Activated naive CD8-positive, alpha-beta T cell treated with anti-CD3 and anti-CD28 coated beads for 36 hours (primary cell): ENCODE measurements around the gene PEX19. TPM values are rescaled to one million over a fixed set of nuclear protein-coding genes. Genes with fewer than 3 reads are reported as not detected.
A peak's percentile ranks its signal among the peaks of the same experiment; 100 is the strongest.

Experiments used
- DNase-seq: peaks from one replicate; pipeline ENCODE4 v3.0.0; 2021
- H3K27ac Mint-ChIP-seq: one replicate; pipeline ENCODE4 v1.8.0; 2022; ENCODE audit warnings: mild to moderate bottlenecking, moderate library complexity, mixed read lengths
- H3K27me3 Mint-ChIP-seq: one replicate; pipeline ENCODE4 v1.8.0; 2022; ENCODE audit warnings: mild to moderate bottlenecking, mixed read lengths
- H3K36me3 Mint-ChIP-seq: one replicate; pipeline ENCODE4 v1.8.0; 2021; ENCODE audit warnings: mild to moderate bottlenecking, mixed read lengths
- H3K4me1 Mint-ChIP-seq: one replicate; pipeline ENCODE4 v1.8.0; 2021; ENCODE audit warnings: mixed read lengths
- H3K4me3 Mint-ChIP-seq: one replicate; pipeline ENCODE4 v1.8.0; 2022; ENCODE audit warnings: mild to moderate bottlenecking, moderate library complexity, mixed read lengths
- H3K9me3 Mint-ChIP-seq: one replicate; pipeline ENCODE4 v1.8.0; 2022; ENCODE audit warnings: mixed read lengths
- total RNA-seq, 2 experiments: library from RNA; stranded (reverse); gene quantifications; one replicate each; pipeline ENCODE4 v1.2.3, GENCODE V29; 2021

The PEX19 gene
- 10 to 100 TPM; 49.8 to 52.1 TPM for total RNA-seq

- H3K36me3 Mint-ChIP-seq, result peaks cover 7% of the 10 kb centered on the region
- H3K27me3 Mint-ChIP-seq, result no peaks in the 10 kb centered on the region
- no peaks in the 10 kb centered on the region for H3K9me3 Mint-ChIP-seq
- H3K27ac Mint-ChIP-seq, result peak within 1 kb of the TSS; percentile 94
- DNase-seq, result peak; percentile 93
- peaks cover 14% of the 10 kb centered on the region for H3K4me1 Mint-ChIP-seq
- H3K4me3 Mint-ChIP-seq, result peak within 1 kb of the TSS; percentile 98
These were observed at the start of gene PEX19 for GRCh38 chr1:160284782-160285344. Gene PEX19, minus strand, starts transcription at chr1:160285133. Its CDS starts 9 bp downstream, at chr1:160285124.

GRCh38 chr1:160332516-160332915, 47.6 kb upstream of the PEX19 start:
- H3K27me3 Mint-ChIP-seq, result no peaks in the 10 kb centered on the region

DNA sequence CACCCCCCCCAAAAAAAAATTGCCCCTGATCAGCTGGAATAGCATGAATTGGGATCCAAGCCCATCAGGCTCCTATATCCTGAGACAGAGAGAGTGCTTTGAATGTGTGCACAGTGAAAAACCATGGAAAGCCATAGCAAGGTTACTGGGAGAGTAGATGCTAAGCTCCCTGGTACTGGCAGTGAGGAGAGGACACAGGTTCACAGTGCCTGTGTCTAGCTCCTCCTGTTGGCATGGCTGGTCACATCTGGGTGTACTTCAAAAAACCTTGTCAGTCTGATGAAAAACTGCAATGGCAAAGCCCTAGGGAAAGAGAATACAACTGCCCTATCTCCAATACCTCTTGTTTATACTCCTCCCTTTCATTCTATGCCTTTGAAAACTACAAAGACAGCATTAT, 45.2 kb upstream of the PEX19 start:
- no peaks in the 10 kb centered on the region for H3K9me3 Mint-ChIP-seq
- peaks cover 13% of the 10 kb centered on the region for H3K36me3 Mint-ChIP-seq
- no peak overlapping the region for H3K4me3 Mint-ChIP-seq
- H3K27ac Mint-ChIP-seq, result no peak overlapping the region
- peaks cover 1% of the 10 kb centered on the region for H3K4me1 Mint-ChIP-seq
- H3K27me3 Mint-ChIP-seq, result no peaks in the 10 kb centered on the region
- no peak for DNase-seq

More at GRCh38 chr1:160332516-160332915, 47.6 kb upstream of the PEX19 start:
- no peak for DNase-seq
- Mint-ChIP-seq H3K9me3 (no peaks in the 10 kb centered on the region), H3K4me3 (no peak overlapping the region), H3K36me3 (peaks cover 7% of the 10 kb centered on the region), H3K4me1 (peaks cover 1% of the 10 kb centered on the region), H3K27ac (no peak overlapping the region)

GRCh38 chr1:160328184-160328583, 43.3 kb upstream of the PEX19 start:
- Mint-ChIP-seq H3K4me1 (no peaks in the 10 kb centered on the region), H3K4me3 (no peak overlapping the region), H3K9me3 (no peaks in the 10 kb centered on the region), H3K27ac (no peak overlapping the region), H3K36me3 (peaks cover 17% of the 10 kb centered on the region), H3K27me3 (no peaks in the 10 kb centered on the region)
- DNase-seq, result no peak

GRCh38 chr1:160326418-160326817, 41.5 kb upstream of the PEX19 start:
- Mint-ChIP-seq H3K9me3 (no peaks in the 10 kb centered on the region), H3K4me1 (no peaks in the 10 kb centered on the region), H3K4me3 (no peak overlapping the region), H3K27ac (no peak overlapping the region), H3K36me3 (peaks cover 22% of the 10 kb centered on the region), H3K27me3 (no peaks in the 10 kb centered on the region)
- no peak for DNase-seq

GRCh38 chr1:160325252-160325651, 40.3 kb upstream of the PEX19 start:
- Mint-ChIP-seq H3K9me3 (no peaks in the 10 kb centered on the region), H3K4me3 (no peak overlapping the region), H3K4me1 (peaks cover 2% of the 10 kb centered on the region), H3K36me3 (peaks cover 24% of the 10 kb centered on the region), H3K27ac (no peak overlapping the region), H3K27me3 (no peaks in the 10 kb centered on the region)
- no peak for DNase-seq

DNA sequence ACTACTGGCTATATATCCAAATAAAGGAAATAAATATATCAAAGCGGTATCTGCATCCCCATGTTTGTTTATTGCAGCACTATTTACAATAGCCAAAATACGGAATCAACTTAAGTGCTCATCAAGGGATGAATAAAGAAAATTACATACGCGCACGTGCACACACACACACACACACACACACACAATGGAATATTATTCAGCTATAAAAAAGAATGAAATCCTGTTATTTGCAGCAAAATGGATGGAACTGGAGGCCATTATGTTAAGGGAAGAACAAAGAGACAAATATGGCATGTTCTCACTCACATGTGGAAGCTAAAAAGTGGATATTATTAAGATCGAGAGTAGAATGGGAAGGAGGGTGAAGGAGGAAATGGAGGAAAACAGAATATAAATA, 37.9 kb upstream of the PEX19 start:
- DNase-seq, result no peak
- Mint-ChIP-seq H3K9me3 (no peaks in the 10 kb centered on the region), H3K36me3 (peaks cover 35% of the 10 kb centered on the region), H3K27me3 (no peaks in the 10 kb centered on the region), H3K27ac (no peak overlapping the region), H3K4me3 (no peak overlapping the region), H3K4me1 (peaks cover 9% of the 10 kb centered on the region)

DNA sequence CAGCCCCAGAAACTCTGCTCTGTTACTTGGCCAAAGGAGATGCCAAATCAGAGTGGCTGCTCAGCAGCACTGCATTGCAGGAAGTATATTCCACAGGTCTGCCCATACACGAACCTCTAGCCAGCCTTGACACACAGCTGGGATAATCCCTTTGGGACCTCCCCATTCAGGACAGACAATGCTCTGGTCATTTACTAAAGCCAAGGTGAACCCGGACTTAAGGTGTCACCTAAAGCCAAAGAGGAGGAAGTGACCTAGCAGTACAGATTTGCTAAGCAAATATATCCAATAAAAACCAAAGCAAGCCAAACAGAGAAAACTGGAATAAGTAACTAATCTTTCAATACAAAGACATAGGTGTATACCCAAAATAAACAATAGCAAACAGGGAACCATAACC, 30.4 kb upstream of the PEX19 start:
- no peaks in the 10 kb centered on the region for H3K27me3 Mint-ChIP-seq
- DNase-seq, result no peak
- peak overlapping the region; percentile 16 for H3K27ac Mint-ChIP-seq
- peaks cover 19% of the 10 kb centered on the region for H3K4me1 Mint-ChIP-seq
- peaks cover 8% of the 10 kb centered on the region for H3K9me3 Mint-ChIP-seq
- no peak overlapping the region for H3K4me3 Mint-ChIP-seq
- H3K36me3 Mint-ChIP-seq, result peaks cover 62% of the 10 kb centered on the region

GRCh38 chr1:160309571-160309970, 24.6 kb upstream of the PEX19 start:
- peaks cover 2% of the 10 kb centered on the region for H3K4me1 Mint-ChIP-seq
- H3K4me3 Mint-ChIP-seq, result no peak overlapping the region
- peaks cover 21% of the 10 kb centered on the region for H3K36me3 Mint-ChIP-seq

DNA sequence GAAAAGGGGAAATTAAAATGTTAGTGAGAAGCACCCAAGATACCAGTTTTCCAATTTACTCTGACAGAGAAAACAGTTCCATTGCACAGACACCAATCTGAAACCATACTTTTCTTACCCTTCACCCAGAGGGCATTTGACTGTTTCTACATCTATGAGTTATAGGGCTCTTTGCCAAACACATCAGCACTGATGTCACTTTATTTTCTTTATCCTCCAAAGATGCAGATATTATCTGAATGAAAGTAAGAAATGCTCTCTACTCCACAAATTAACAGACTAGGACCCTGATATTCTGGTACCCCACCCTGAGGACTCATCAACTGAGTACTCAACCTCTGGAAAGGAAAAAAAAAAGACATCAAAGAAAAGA, 24.2 kb upstream of the PEX19 start:
- Mint-ChIP-seq H3K36me3 (peaks cover 17% of the 10 kb centered on the region), H3K9me3 (no peaks in the 10 kb centered on the region), H3K27me3 (no peaks in the 10 kb centered on the region), H3K4me3 (no peak overlapping the region), H3K27ac (no peak overlapping the region), H3K4me1 (peaks cover 2% of the 10 kb centered on the region)
- no peak for DNase-seq

More at GRCh38 chr1:160309571-160309970, 24.6 kb upstream of the PEX19 start:
- Mint-ChIP-seq H3K9me3 (no peaks in the 10 kb centered on the region), H3K27me3 (no peaks in the 10 kb centered on the region), H3K27ac (no peak overlapping the region)
- DNase-seq, result no peak

DNA sequence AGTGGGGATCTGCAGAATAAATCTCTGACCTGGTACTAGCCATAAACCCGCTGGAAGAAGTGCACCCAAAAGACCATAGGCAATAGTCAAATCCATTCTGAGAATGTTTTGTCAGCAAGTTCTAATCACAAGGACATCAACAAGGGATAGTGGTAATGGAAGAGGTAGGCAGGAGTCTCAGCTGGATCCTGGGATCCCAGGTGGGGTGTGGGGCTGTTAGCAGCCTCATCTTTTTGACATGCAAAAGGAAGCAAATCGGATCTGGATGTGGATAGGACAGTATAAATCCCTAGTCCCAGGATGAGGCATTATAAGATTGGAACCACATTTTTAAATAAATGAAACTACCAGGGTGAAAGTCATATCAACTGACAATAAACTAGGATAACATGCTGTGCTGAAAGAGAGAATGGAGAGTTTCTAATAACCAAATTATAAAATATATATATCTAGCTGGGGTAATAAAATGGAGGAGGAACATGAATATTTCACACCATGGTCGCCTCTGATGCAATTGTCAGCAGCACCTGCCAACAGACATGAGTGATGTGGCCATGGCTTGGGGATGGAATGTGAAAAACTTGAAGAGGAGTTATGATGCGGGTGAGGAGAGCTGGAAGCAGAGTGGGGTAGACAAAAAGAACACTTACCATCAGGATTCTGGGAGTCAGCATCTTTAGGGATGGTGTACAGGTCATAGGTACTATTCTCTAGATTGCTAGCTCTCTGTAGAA, 23.7 kb upstream of the PEX19 start:
- no peak for DNase-seq
- H3K4me3 Mint-ChIP-seq, result no peak overlapping the region
- H3K4me1 Mint-ChIP-seq, result peaks cover 2% of the 10 kb centered on the region
- no peak overlapping the region for H3K27ac Mint-ChIP-seq
- peaks cover 17% of the 10 kb centered on the region for H3K36me3 Mint-ChIP-seq
- no peaks in the 10 kb centered on the region for H3K9me3 Mint-ChIP-seq
- H3K27me3 Mint-ChIP-seq, result no peaks in the 10 kb centered on the region

GRCh38 chr1:160307118-160307791, 22.3 kb upstream of the PEX19 start:
- Mint-ChIP-seq H3K36me3 (peaks cover 14% of the 10 kb centered on the region), H3K9me3 (no peaks in the 10 kb centered on the region), H3K27me3 (no peaks in the 10 kb centered on the region), H3K4me1 (peaks cover 2% of the 10 kb centered on the region), H3K4me3 (no peak overlapping the region), H3K27ac (no peak overlapping the region)
- no peak for DNase-seq

DNA sequence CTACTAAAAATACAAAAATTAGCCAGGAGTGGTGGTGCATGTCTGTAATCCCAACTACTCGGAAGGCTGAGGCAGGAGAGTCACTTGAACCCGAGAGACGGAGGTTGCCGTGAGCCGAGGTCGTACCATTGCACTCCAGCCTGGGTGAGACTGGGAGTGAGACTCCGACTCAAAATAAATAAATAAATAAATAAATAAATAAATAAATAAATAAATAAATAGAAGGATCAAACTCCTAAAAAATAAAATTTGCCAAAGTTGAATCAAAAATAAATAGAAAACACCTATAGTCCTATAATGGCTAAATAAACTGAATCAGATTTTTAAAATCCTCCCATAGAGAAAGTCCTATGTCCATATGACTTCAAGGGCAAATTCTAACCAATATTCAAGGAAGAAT, 15.2 kb upstream of the PEX19 start:
- DNase-seq, result no peak
- Mint-ChIP-seq H3K9me3 (no peaks in the 10 kb centered on the region), H3K4me1 (no peaks in the 10 kb centered on the region), H3K36me3 (peaks cover 26% of the 10 kb centered on the region), H3K4me3 (no peak overlapping the region), H3K27ac (no peak overlapping the region), H3K27me3 (no peaks in the 10 kb centered on the region)

DNA sequence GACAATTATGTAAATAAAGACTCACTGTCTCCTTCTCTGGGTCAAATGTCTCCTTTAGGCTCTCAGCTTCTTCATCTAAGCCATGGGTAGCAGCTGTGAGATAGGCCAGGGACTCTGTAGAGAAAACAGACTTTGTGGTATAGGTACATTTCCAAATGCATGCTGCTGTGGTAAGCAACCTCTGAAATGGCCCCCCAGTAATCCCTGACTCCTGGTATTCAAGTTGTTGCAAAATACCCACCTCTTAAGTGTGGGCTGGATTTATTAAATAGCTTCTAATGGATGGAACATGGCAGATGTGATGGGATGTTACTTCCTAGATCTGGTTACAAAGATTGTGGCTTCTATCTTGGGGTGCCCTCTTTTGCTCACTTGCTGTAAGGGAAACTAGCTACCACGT, 11.1 kb upstream of the PEX19 start:
- DNase-seq, result no peak
- Mint-ChIP-seq H3K27ac (no peak overlapping the region), H3K27me3 (no peaks in the 10 kb centered on the region), H3K36me3 (peaks cover 25% of the 10 kb centered on the region), H3K4me1 (peaks cover 3% of the 10 kb centered on the region), H3K4me3 (no peak overlapping the region), H3K9me3 (no peaks in the 10 kb centered on the region)

DNA sequence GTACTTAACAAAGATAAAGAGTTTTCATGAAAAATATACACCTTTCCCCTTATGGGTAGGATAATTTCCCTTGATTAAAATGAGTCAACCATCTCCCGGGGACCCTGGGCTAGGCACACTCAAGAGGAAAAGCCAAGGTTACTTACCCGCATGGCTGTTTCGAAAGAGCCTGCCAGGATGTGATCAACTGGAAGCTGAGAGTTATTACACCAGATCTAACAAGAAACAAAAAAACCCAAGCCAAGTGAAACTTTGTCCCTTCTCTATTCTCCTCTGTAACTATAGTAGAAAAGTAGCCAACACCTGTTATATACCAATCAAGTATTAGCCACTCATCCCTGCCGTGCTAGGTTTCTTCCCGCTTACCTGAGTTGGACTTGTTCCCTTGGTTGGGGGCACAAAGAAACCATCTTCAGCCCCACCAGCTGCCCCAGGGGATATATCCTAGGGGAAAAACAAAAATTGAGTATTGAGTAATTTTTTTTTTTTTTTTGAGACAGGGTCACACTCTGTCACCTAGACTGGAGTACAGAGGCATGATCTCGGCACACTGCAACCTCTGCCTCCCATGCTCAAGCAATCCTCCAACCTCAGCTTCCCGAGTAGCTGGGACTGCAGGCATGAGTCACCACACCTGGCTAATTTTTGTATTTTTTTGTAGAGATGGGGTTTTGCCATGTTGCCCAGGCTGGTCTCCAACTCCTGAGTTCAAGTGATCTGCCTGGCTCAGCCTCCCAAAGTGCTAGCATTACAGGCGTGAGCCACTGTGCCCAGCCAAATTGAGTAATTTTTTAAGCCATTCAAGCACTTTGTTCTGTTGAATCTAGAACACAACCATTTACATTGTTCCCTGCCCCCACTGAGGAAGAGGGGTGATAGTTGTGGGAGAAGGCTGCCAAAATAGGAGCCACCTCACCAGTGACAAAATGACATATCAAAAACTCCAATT, 8.4 kb upstream of the PEX19 start:
- no peak for DNase-seq
- H3K36me3 Mint-ChIP-seq, result peaks cover 16% of the 10 kb centered on the region
- H3K9me3 Mint-ChIP-seq, result no peaks in the 10 kb centered on the region
- no peak overlapping the region for H3K27ac Mint-ChIP-seq
- peaks cover 3% of the 10 kb centered on the region for H3K4me1 Mint-ChIP-seq
- no peak overlapping the region for H3K4me3 Mint-ChIP-seq
- no peaks in the 10 kb centered on the region for H3K27me3 Mint-ChIP-seq
